HepG2 (cell line): ENCODE data around the gene CYP19A1. TPM values are rescaled to one million over a fixed set of nuclear protein-coding genes. Genes with fewer than 3 reads are reported as not detected.

Source experiments
- ATAC-seq: fragments of 200-7000 bp; cut with Tn5 transposase; 3 replicates; pipeline ENCODE4 v1.9.1; 2020; ENCODE audit warnings: mild to moderate bottlenecking, moderate library complexity
- BruUV-seq: library from RNA; stranded (reverse); fragments of 400-500 nt; replicated peaks from 2 replicates; lab custom pipeline; 2021; lab: Mats Ljungman, UMichigan
- CTCF ChIA-PET: fragments of 300-600 bp; formaldehyde crosslinking; extraction: SDS; loops from one replicate; lab custom pipeline; 2021; ENCODE audit warnings: low total read pairs, inconsistent platforms, low intra/inter-chr PET ratio; lab: Yijun Ruan, JAX
- POLR2A ChIA-PET: fragments of 350-600 bp; sonication (Branson Sonifier 250); formaldehyde crosslinking; loops from one replicate; lab custom pipeline; 2020; ENCODE audit warnings: antibody characterized with exemption, inconsistent platforms; lab: Yijun Ruan, JAX
- DNase-seq: peaks from one replicate; pipeline ENCODE4 v3.0.0-alpha.2; 2015; ENCODE audit warnings: low spot score
- FAIRE-seq: peaks from 3 replicates; lab custom pipeline; 2011; peaks lifted over from hg19 to GRCh38; lab: Jason Lieb, UNC
- H2AFZ ChIP-seq: one replicate; pipeline ENCODE4 v1.6.1; 2011; ENCODE audit warnings: low read length, inconsistent platforms
- H3K27ac ChIP-seq: fragments of 300-600 bp; 3 replicates; pipeline ENCODE4 v1.8.0; 2011; ENCODE audit warnings: mixed run types, mild to moderate bottlenecking, mixed read lengths, low read length, inconsistent platforms; ENCODE audit not compliant: insufficient read depth; ENCODE audit errors: extremely low read length
- H3K27me3 ChIP-seq, 2 experiments: fragments of 200-600 bp in 1 of 2; 2 replicates in 1 of 2; 3 replicates in 1 of 2; pipeline versions ENCODE4 v1.6.0 to v1.8.0; 2011; ENCODE audit warnings: low read length in 2 of 2, mild to moderate bottlenecking in 2 of 2, moderate library complexity in 2 of 2, inconsistent platforms in 1 of 2; ENCODE audit not compliant: insufficient read depth in 2 of 2, control insufficient read depth in 1 of 2
- H3K36me3 ChIP-seq, 2 experiments: fragments of 200-600 bp in 1 of 2; replicated peaks in 1 of 2; 2 replicates in 1 of 2; 3 replicates in 1 of 2; pipeline versions ENCODE4 v1.5.1 to v1.8.0; 2011; ENCODE audit warnings: low read length in 2 of 2, inconsistent platforms in 1 of 2; ENCODE audit not compliant: insufficient read depth in 2 of 2, control insufficient read depth in 1 of 2
- H3K4me1 ChIP-seq: 2 replicates; pipeline ENCODE4 v1.5.1; 2012; ENCODE audit warnings: low read length, inconsistent platforms; ENCODE audit not compliant: insufficient read depth
- H3K4me2 ChIP-seq: 2 replicates; pipeline ENCODE4 v1.6.0; 2011; ENCODE audit warnings: low read depth, low read length, inconsistent platforms
- H3K4me3 ChIP-seq, 3 experiments: fragments of 200-600 bp in 1 of 3; sonication (generic), shearing (Covaris generic) in 1 of 3; replicated peaks in 1 of 3; 2 replicates each; pipeline ENCODE4 v1.5.1; 2011 to 2016; ENCODE audit warnings: low read length in 3 of 3, inconsistent platforms in 2 of 3, low read depth in 2 of 3, mild to moderate bottlenecking in 2 of 3, control low read depth in 1 of 3, mixed read lengths in 1 of 3; ENCODE audit not compliant: insufficient read depth in 1 of 3
- H3K79me2 ChIP-seq: one replicate; pipeline ENCODE4 v1.6.1; 2011; ENCODE audit warnings: low read length, inconsistent platforms; ENCODE audit not compliant: insufficient read depth
- H3K9ac ChIP-seq: 2 replicates; pipeline ENCODE4 v1.6.0; 2011; ENCODE audit warnings: mild to moderate bottlenecking, low read depth, low read length, inconsistent platforms; ENCODE audit not compliant: insufficient read depth
- H3K9me3 ChIP-seq: 2 replicates; pipeline ENCODE4 v1.5.1; 2012; ENCODE audit warnings: mild to moderate bottlenecking, low read length
- H4K20me1 ChIP-seq: 2 replicates; pipeline ENCODE4 v1.6.0; 2011; ENCODE audit warnings: inconsistent platforms, mild to moderate bottlenecking, low read length, moderate library complexity; ENCODE audit not compliant: insufficient read depth
- DMAP1 ChIP-seq: IDR thresholded peaks from 2 replicates; pipeline ENCODE4 v1.6.1; 2016
- KDM1A ChIP-seq: IDR thresholded peaks from 2 replicates; pipeline ENCODE4 v1.6.1; 2016; ENCODE audit warnings: missing compliant biosample characterization
- NCOA1 ChIP-seq: sonication (generic); formaldehyde crosslinking; IDR thresholded peaks from 2 replicates; pipeline ENCODE4 v1.9.0; 2021; ENCODE audit warnings: missing genetic modification reagents
- PRDM15 ChIP-seq: sonication (generic); formaldehyde crosslinking; IDR thresholded peaks from 2 replicates; pipeline ENCODE4 v1.4.0; 2020; ENCODE audit warnings: missing genetic modification reagents
- SIX1 ChIP-seq: sonication (generic); formaldehyde crosslinking; IDR thresholded peaks from 2 replicates; pipeline ENCODE4 v1.4.0; 2020; ENCODE audit warnings: missing genetic modification reagents, borderline replicate concordance
- SUZ12 ChIP-seq: fragments of 150-350 bp; IDR thresholded peaks from 2 replicates; pipeline ENCODE4 v1.6.1; 2014; ENCODE audit warnings: low read depth, low read length
- TFE3 ChIP-seq: IDR thresholded peaks from 2 replicates; pipeline ENCODE4 v1.6.1; 2016
- ZNF318 ChIP-seq: sonication (generic); formaldehyde crosslinking; IDR thresholded peaks from 2 replicates; pipeline ENCODE4 v1.4.0; 2020; ENCODE audit warnings: mild to moderate bottlenecking, missing genetic modification reagents
- ZNF414 ChIP-seq: sonication (generic); formaldehyde crosslinking; IDR thresholded peaks from 2 replicates; pipeline ENCODE4 v1.5.0; 2020; ENCODE audit warnings: missing genetic modification reagents
- ZNF720 ChIP-seq: sonication (generic); formaldehyde crosslinking; IDR thresholded peaks from 2 replicates; pipeline ENCODE4 v1.4.0; 2020; ENCODE audit warnings: missing genetic modification reagents
- ZNF777 ChIP-seq: sonication (generic); formaldehyde crosslinking; IDR thresholded peaks from 2 replicates; pipeline ENCODE4 v1.4.0; 2020; ENCODE audit warnings: missing genetic modification reagents
- ZSCAN29 ChIP-seq: sonication (generic); formaldehyde crosslinking; conservative IDR thresholded peaks from 2 replicates; pipeline ENCODE4 v1.4.0; 2020; ENCODE audit warnings: mild to moderate bottlenecking, missing genetic modification reagents
- WGBS: methylation state at CpG from one replicate; pipeline ENCODE4 v1.1.6; 2017; ENCODE audit warnings: low lambda C conversion rate; 5-methylcytosine and 5-hydroxymethylcytosine counted together
- in situ Hi-C: cut with HindIII; loops from 2 replicates; pipeline ENCODE4 v1.10.0; 2017; ENCODE audit warnings: low pct_unique_long_range_greater_than_20kb; ENCODE audit not compliant: extremely low pct_ligation_motif_present
- intact Hi-C: fragments of 100-400 bp; cut with micrococcal nuclease; formaldehyde crosslinking; loops from one replicate; pipeline ENCODE4 v1.10.0; 2022; ENCODE audit not compliant: unreplicated experiment
- polyA plus RNA-seq, 8 experiments: library from polyadenylated mRNA; depleted of rRNA in 3 of 8; stranded (reverse) in 7 of 8; unstranded in 1 of 8; fragments of >200 nt; fragmentation: Illumina TruSeq in 4 of 8; extraction: Trizol in 4 of 8; gene quantifications; 2 replicates each; pipeline versions ENCODE4 v1.2.1 to v1.2.3, GENCODE V29; 2011 to 2016; ENCODE audit warnings: low read depth in 4 of 8, missing spikeins in 1 of 8, mixed read lengths in 1 of 8; ENCODE audit not compliant: insufficient read depth in 1 of 8
- total RNA-seq, 5 experiments: library from RNA; depleted of rRNA; stranded (reverse); fragments of >200 nt; fragmentation: Illumina TruSeq; extraction: Trizol; gene quantifications; 2 replicates each; pipeline ENCODE4 v1.2.3, GENCODE V29; 2016; ENCODE audit warnings: low read depth in 1 of 5

The CYP19A1 gene
- total and polyA plus RNA-seq, 2 of the 13 experiments (the other 11 are each of a cell fraction or from before 2014, with no cell fraction given) = 10.9 to 23.0 TPM

DNA sequence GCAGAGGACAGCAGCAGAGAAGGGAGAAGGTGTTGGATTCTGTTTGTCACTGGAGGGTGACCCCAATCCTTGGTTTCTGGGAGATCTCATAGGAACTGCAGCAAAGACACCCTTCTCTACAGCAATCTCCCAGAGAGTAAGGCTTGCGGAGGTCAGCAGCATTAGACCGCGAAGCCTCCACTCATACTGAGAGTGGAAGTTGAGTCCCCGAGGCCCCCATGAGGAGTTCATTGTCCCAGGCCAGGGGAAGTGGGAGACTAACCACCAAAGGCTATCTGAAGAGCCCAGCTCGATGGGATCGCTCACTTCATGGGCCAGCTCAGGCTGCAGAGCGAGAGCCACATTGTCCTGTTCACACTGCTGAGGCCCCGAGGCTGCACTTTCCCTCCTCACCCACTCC lies 47.6 kb upstream of the CYP19A1 start:
- ATAC-seq (no peak), FAIRE-seq (no peak), DNase-seq (no peak)
- ChIA-PET CTCF (no interaction called here), POLR2A (no interaction called here)
- Histone ChIP-seq H2AFZ (no peak overlapping the region), H3K27ac (no peak overlapping the region), H3K36me3 (no peaks in the 10 kb centered on the region), H3K4me2 (no peak overlapping the region), H3K9me3 (no peaks in the 10 kb centered on the region), H3K4me3 (no peak overlapping the region), H4K20me1 (no peaks in the 10 kb centered on the region), H3K79me2 (no peaks in the 10 kb centered on the region), H3K9ac (no peak overlapping the region), H3K27me3 (peaks cover 0 to 8% of the 10 kb centered on the region in 2 experiments; a peak in 2 of 5 replicates), H3K4me1 (no peaks in the 10 kb centered on the region)
- 100% methylated on average over 3 of the region's 8 CpGs for WGBS
- in situ Hi-C loops (no loop called here), intact Hi-C loops (no loop called here)
- no TSS peak for BruUV-seq
- TF ChIP-seq KDM1A (CRISPR knock-in tag) = no peak
- TF ChIP-seq ZNF414 (CRISPR knock-in tag) = no peak
- TF ChIP-seq ZSCAN29 (CRISPR knock-in tag) = no peak
- no peak for TF ChIP-seq PRDM15 (CRISPR knock-in tag)
- no peak for TF ChIP-seq SUZ12
- TF ChIP-seq ZNF720 (CRISPR knock-in tag) = no peak
- no peak for TF ChIP-seq SIX1 (CRISPR knock-in tag)
- no peak for TF ChIP-seq NCOA1 (CRISPR knock-in tag)
- TF ChIP-seq TFE3 (CRISPR knock-in tag) = no peak
- no peak for TF ChIP-seq ZNF318 (CRISPR knock-in tag)
- no peak for TF ChIP-seq DMAP1
- no peak for TF ChIP-seq ZNF777 (CRISPR knock-in tag)
